Measurements from ENCODE around the gene OR8B4. TPM values are rescaled to one million over a fixed set of nuclear protein-coding genes. Genes with fewer than 3 reads are reported as not detected.
"Not testable (repeated sequence)": the region's sequence is repeated elsewhere in the genome, so short reads cannot be mapped to it uniquely, and the experiment has no call there.

Gene OR8B4
- total RNA-seq, 2 experiments from 2014 or later: not detected

DNA sequence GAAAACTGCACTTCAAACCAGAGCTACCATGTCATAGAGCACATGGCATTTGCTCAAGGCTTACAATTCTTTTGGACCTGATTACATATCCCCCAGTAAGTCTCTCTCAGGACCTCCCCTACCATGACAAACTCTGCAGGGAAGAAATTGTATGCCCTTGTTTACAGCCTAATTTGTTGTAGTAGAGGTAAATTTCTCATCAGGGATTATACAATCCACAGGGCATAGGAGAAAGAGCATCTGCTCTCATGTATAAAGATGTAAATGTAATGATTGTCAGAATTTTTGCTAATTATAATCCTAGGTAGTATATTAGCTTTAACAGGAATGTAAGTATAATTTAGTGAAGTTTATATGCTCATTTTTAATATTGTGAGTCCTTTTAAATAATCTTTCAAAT lies 25.7 kb downstream of the OR8B4 start, which contains the start of gene OR8B3:
Gene OR8B3, minus strand, starts transcription at position 101 of the 400 bp plus-strand sequence. CDS start 1,673 bp downstream, outside the sequence.
- DNase-seq (ENCODE audit: low spot score): no peak
- H3K36me3 ChIP-seq (ENCODE audit: insufficient read depth, low read length): no peaks in the 10 kb centered on the region
- H3K4me2 ChIP-seq (ENCODE audit: low read length): no peak within 1 kb of the TSS
- TF ChIP-seq, protein P1, sequence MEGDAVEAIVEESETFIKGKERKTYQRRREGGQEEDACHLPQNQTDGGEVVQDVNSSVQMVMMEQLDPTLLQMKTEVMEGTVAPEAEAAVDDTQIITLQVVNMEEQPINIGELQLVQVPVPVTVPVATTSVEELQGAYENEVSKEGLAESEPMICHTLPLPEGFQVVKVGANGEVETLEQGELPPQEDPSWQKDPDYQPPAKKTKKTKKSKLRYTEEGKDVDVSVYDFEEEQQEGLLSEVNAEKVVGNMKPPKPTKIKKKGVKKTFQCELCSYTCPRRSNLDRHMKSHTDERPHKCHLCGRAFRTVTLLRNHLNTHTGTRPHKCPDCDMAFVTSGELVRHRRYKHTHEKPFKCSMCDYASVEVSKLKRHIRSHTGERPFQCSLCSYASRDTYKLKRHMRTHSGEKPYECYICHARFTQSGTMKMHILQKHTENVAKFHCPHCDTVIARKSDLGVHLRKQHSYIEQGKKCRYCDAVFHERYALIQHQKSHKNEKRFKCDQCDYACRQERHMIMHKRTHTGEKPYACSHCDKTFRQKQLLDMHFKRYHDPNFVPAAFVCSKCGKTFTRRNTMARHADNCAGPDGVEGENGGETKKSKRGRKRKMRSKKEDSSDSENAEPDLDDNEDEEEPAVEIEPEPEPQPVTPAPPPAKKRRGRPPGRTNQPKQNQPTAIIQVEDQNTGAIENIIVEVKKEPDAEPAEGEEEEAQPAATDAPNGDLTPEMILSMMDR (conservative IDR thresholded peaks at IDR 0.05; ENCODE audit: low read length): no peak
- no peak for TF ChIP-seq EZH2phosphoT487 (IDR thresholded peaks at IDR 0.05; ENCODE audit: borderline replicate concordance, low read depth, low read length)
- H3K9me2 ChIP-seq (ENCODE audit: insufficient read depth, low read length): no peaks in the 10 kb centered on the region
- H3K27ac ChIP-seq (ENCODE audit: low read depth, low read length, poor library complexity, severe bottlenecking): no peak within 1 kb of the TSS
- ChIA-PET CTCF (ENCODE audit: unreplicated experiment) (no interaction called here), POLR2A (no interaction called here)
- H4K20me1 ChIP-seq (ENCODE audit: insufficient read depth, low read length): no peaks in the 10 kb centered on the region
- intact Hi-C loops (cut with micrococcal nuclease; ENCODE audit: unreplicated experiment): no loop called here
- no peak within 1 kb of the TSS for H2AFZ ChIP-seq (ENCODE audit: low read length)
- no peaks in the 10 kb centered on the region for H3K79me2 ChIP-seq (ENCODE audit: insufficient read depth, low read depth, low read length)
- no peak within 1 kb of the TSS for H3K4me3 ChIP-seq (ENCODE audit: low read depth, low read length, poor library complexity, severe bottlenecking)
- H3K9me3 ChIP-seq (ENCODE audit: low read length): no peaks in the 10 kb centered on the region
- no peaks in the 10 kb centered on the region for H3K4me1 ChIP-seq (ENCODE audit: insufficient read depth, low read length, poor library complexity, severe bottlenecking)
- no TSS peak for BruUV-seq (replicated peaks)

DNA sequence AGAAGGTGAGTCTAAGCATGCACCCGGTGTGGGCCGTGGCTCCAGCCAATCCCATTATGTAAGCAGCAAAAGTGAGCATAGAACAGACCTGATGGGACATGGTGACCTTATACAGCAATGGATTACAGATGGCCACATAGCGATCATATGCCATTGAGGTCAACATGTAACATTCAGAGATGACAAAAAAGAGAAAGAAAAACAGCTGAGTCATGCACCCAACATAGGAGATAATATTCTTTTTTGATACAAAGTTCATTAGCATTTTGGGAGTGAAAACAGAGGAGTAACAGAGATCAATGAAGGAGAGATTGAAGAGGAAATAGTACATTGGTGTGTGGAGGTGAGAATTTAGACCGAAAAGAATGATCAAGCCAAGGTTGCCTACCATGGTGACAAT lies 27.8 kb downstream of the OR8B4 start:
- CTCF ChIA-PET (ENCODE audit: unreplicated experiment): not testable (repeated sequence)

DNA sequence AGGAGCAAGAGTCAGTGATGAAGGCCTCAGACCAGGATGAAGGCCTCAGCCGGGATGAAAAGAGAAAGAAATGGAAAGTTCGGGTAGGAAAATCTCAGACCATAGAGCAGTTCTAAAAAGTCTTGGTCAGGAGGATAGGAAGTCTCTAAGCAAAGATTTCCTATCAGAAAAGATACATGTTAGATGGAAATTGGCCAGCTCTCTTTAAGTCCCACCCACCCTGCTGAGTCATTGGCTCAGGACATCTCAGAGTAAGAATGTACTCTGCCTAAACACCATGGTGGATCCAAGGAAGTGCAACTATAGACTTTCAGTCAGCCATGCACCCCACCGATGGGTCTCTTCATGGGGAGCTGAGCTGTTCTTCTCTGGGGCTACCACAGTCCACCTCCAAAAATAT lies 30.3 kb downstream of the OR8B4 start:
- H3K27ac ChIP-seq (ENCODE audit: low read depth, low read length, poor library complexity, severe bottlenecking): no peak overlapping the region
- H3K36me3 ChIP-seq (ENCODE audit: insufficient read depth, low read length): no peaks in the 10 kb centered on the region
- intact Hi-C loops (cut with micrococcal nuclease; ENCODE audit: unreplicated experiment): no loop called here
- no peaks in the 10 kb centered on the region for H4K20me1 ChIP-seq (ENCODE audit: insufficient read depth, low read length)
- H2AFZ ChIP-seq (ENCODE audit: low read length): no peak overlapping the region
- no peak for DNase-seq (ENCODE audit: low spot score)
- BruUV-seq (replicated peaks): no TSS peak
- no peaks in the 10 kb centered on the region for H3K9me2 ChIP-seq (ENCODE audit: insufficient read depth, low read length)
- no peaks in the 10 kb centered on the region for H3K79me2 ChIP-seq (ENCODE audit: insufficient read depth, low read depth, low read length)
- H3K4me3 ChIP-seq (ENCODE audit: low read depth, low read length, poor library complexity, severe bottlenecking): no peak overlapping the region
- CTCF ChIA-PET (ENCODE audit: unreplicated experiment): no interaction called here
- POLR2A ChIA-PET: interaction anchor here (0.7 kb wide), 1 partner anchor 184 kb away, joined by 3 read pairs; no protein-coding TSS in a partner anchor
- TF ChIP-seq EZH2phosphoT487 (IDR thresholded peaks at IDR 0.05; ENCODE audit: borderline replicate concordance, low read depth, low read length): no peak
- TF ChIP-seq, protein P1 (conservative IDR thresholded peaks at IDR 0.05; ENCODE audit: low read length): no peak
- no peaks in the 10 kb centered on the region for H3K9me3 ChIP-seq (ENCODE audit: low read length)
- H3K4me2 ChIP-seq (ENCODE audit: low read length): no peak overlapping the region
- H3K4me1 ChIP-seq (ENCODE audit: insufficient read depth, low read length, poor library complexity, severe bottlenecking): no peaks in the 10 kb centered on the region

More for the DNA sequence above, 27.8 kb downstream of the OR8B4 start:
- H3K4me3 ChIP-seq (ENCODE audit: low read depth, low read length, poor library complexity, severe bottlenecking); H3K27ac ChIP-seq (ENCODE audit: low read depth, low read length, poor library complexity, severe bottlenecking); BruUV-seq (replicated peaks); H3K36me3 ChIP-seq (ENCODE audit: insufficient read depth, low read length); H3K4me1 ChIP-seq (ENCODE audit: insufficient read depth, low read length, poor library complexity, severe bottlenecking); H3K9me3 ChIP-seq (ENCODE audit: low read length); DNase-seq (ENCODE audit: low spot score); H4K20me1 ChIP-seq (ENCODE audit: insufficient read depth, low read length); H3K79me2 ChIP-seq (ENCODE audit: insufficient read depth, low read depth, low read length); H3K9me2 ChIP-seq (ENCODE audit: insufficient read depth, low read length); H2AFZ ChIP-seq (ENCODE audit: low read length); intact Hi-C loops (cut with micrococcal nuclease; ENCODE audit: unreplicated experiment); POLR2A ChIA-PET; H3K4me2 ChIP-seq (ENCODE audit: low read length): not testable (repeated sequence)
